IPS-18c (cell line): ENCODE measurements around the gene BNIP1.
"Not testable (repeated sequence)": the region's sequence is repeated elsewhere in the genome, so short reads cannot be mapped to it uniquely, and the experiment has no call there.

ENCODE experiments used
- H3K4me3 ChIP-seq: 2 replicates; pipeline ENCODE4 v1.7.0; 2013; ENCODE audit warnings: low read depth, mild to moderate bottlenecking, low read length, moderate library complexity; ENCODE audit not compliant: insufficient read depth
- H3K9me3 ChIP-seq: one replicate; pipeline ENCODE4 v1.6.1; 2013; ENCODE audit warnings: mild to moderate bottlenecking, low read length, moderate library complexity; ENCODE audit not compliant: control insufficient read depth, insufficient read depth

Gene BNIP1

GRCh38 chr5:173144200-173145176 is at the start of gene BNIP1:
TSS of gene BNIP1 (plus strand) at chr5:173144531. CDS start at chr5:173144546, 15 bp downstream.
- no peaks in the 10 kb centered on the region for H3K9me3 ChIP-seq

GRCh38 chr5:173098787-173099186 is 45.5 kb upstream of the BNIP1 start:
- Histone ChIP-seq H3K4me3 (no peak overlapping the region), H3K9me3 (no peaks in the 10 kb centered on the region)

More at GRCh38 chr5:173144200-173145176, at the start of gene BNIP1:
- peak within 1 kb of the TSS; percentile 95 for H3K4me3 ChIP-seq

- no peak overlapping the region for H3K4me3 ChIP-seq
- no peaks in the 10 kb centered on the region for H3K9me3 ChIP-seq
These were observed 44.9 kb upstream of the BNIP1 start for GRCh38 chr5:173099461-173099860.

- H3K9me3 ChIP-seq: no peaks in the 10 kb centered on the region
- H3K4me3 ChIP-seq: no peak overlapping the region
These were observed 43.1 kb upstream of the BNIP1 start for GRCh38 chr5:173101245-173101644.

GRCh38 chr5:173103411-173103810 is 40.9 kb upstream of the BNIP1 start:
- Histone ChIP-seq H3K9me3 (no peaks in the 10 kb centered on the region), H3K4me3 (no peak overlapping the region)

GRCh38 chr5:173108914-173109313 is 35.4 kb upstream of the BNIP1 start:
- H3K9me3 ChIP-seq: no peaks in the 10 kb centered on the region
- no peak overlapping the region for H3K4me3 ChIP-seq

GRCh38 chr5:173114536-173114935 is 29.8 kb upstream of the BNIP1 start:
- Histone ChIP-seq H3K9me3 (no peaks in the 10 kb centered on the region), H3K4me3 (no peak overlapping the region)

- no peak overlapping the region for H3K4me3 ChIP-seq
- H3K9me3 ChIP-seq: no peaks in the 10 kb centered on the region
These were observed 24.6 kb upstream of the BNIP1 start for GRCh38 chr5:173119719-173120118.

- Histone ChIP-seq H3K9me3 (no peaks in the 10 kb centered on the region), H3K4me3 (no peak overlapping the region)
These were observed 20.9 kb upstream of the BNIP1 start for GRCh38 chr5:173123416-173123815.

GRCh38 chr5:173132166-173132565 is 12.2 kb upstream of the BNIP1 start:
- H3K4me3 ChIP-seq, H3K9me3 ChIP-seq: not testable (repeated sequence)

- no peaks in the 10 kb centered on the region for H3K9me3 ChIP-seq
- H3K4me3 ChIP-seq: no peak overlapping the region
These were observed 5.6 kb upstream of the BNIP1 start for GRCh38 chr5:173138707-173139106.

- Histone ChIP-seq H3K4me3 (no peak overlapping the region), H3K9me3 (no peaks in the 10 kb centered on the region)
These were observed 4.7 kb upstream of the BNIP1 start for GRCh38 chr5:173139631-173140030.

- no peaks in the 10 kb centered on the region for H3K9me3 ChIP-seq
- no peak overlapping the region for H3K4me3 ChIP-seq
These were observed 3.6 kb upstream of the BNIP1 start for GRCh38 chr5:173140769-173141168.

- no peaks in the 10 kb centered on the region for H3K9me3 ChIP-seq
- H3K4me3 ChIP-seq: no peak overlapping the region
These were observed 764 bp upstream of the BNIP1 start for GRCh38 chr5:173143567-173143966.

GRCh38 chr5:173148354-173148753 is 4.0 kb downstream of the BNIP1 start:
- H3K4me3 ChIP-seq: no peak overlapping the region
- no peaks in the 10 kb centered on the region for H3K9me3 ChIP-seq

- no peaks in the 10 kb centered on the region for H3K9me3 ChIP-seq
- no peak overlapping the region for H3K4me3 ChIP-seq
These were observed 8.2 kb downstream of the BNIP1 start for GRCh38 chr5:173152547-173152946.

- no peak overlapping the region for H3K4me3 ChIP-seq
- H3K9me3 ChIP-seq: no peaks in the 10 kb centered on the region
These were observed 9.5 kb downstream of the BNIP1 start for GRCh38 chr5:173153842-173154241.

GRCh38 chr5:173154619-173155018 is 10.3 kb downstream of the BNIP1 start:
- not testable (repeated sequence) for H3K9me3 ChIP-seq, H3K4me3 ChIP-seq
